ENCODE results near the gene PPP2R2C.

DNA sequence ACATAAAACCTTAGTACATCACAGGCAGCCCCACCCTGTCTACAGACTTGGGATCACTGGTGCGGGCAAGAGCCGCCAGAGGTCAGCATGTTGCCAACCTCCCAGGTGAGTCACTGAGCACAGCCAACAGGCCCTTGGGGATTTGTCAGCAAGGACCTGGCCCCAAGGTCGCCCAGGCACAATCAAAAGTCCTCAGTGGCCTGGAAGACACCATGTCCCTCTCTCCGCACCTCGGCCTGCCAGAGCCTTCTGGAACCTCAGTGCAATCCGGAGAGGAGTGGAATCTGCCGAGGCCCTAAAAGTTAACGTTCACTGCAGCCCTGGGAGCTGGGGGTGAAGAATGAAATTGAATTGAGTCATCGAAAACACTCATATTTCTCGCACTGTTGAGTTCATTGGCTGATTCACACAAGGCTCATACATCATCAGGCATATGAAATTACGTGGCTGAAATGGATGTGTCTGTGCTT, 128.4 kb downstream of the PPP2R2C start:
- TF ChIP-seq, protein P1, sequence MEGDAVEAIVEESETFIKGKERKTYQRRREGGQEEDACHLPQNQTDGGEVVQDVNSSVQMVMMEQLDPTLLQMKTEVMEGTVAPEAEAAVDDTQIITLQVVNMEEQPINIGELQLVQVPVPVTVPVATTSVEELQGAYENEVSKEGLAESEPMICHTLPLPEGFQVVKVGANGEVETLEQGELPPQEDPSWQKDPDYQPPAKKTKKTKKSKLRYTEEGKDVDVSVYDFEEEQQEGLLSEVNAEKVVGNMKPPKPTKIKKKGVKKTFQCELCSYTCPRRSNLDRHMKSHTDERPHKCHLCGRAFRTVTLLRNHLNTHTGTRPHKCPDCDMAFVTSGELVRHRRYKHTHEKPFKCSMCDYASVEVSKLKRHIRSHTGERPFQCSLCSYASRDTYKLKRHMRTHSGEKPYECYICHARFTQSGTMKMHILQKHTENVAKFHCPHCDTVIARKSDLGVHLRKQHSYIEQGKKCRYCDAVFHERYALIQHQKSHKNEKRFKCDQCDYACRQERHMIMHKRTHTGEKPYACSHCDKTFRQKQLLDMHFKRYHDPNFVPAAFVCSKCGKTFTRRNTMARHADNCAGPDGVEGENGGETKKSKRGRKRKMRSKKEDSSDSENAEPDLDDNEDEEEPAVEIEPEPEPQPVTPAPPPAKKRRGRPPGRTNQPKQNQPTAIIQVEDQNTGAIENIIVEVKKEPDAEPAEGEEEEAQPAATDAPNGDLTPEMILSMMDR (optimal IDR thresholded peaks at IDR 0.05 in 1 of 3, IDR thresholded peaks at IDR 0.05 in 1 of 3, conservative IDR thresholded peaks at IDR 0.05 in 1 of 3; ENCODE audit: extremely low read depth in 1 of 3, insufficient read depth in 2 of 3, low read length in 3 of 3), result peak; percentile 42 to 69 (median 45)
- TF ChIP-seq EZH2 (IDR thresholded peaks at IDR 0.05; ENCODE audit: low read length), result no peak
